K562 (cell line): ENCODE data around the gene PLCG2. TPM values are rescaled to one million over a fixed set of nuclear protein-coding genes. Genes with fewer than 3 reads are reported as not detected.
A peak's percentile ranks its signal among the peaks of the same experiment; 100 is the strongest.

ENCODE experiments used
- ATAC-seq: fragments of 200-7000 bp; cut with Tn5 transposase; 3 replicates; pipeline ENCODE4 v1.9.1; 2020; ENCODE audit warnings: moderate library complexity
- BruUV-seq: library from RNA; stranded (reverse); fragments of 400-500 nt; replicated peaks from 2 replicates; lab custom pipeline; 2021; lab: Mats Ljungman, UMichigan
- CTCF ChIA-PET: fragments of 300-600 bp; formaldehyde crosslinking; extraction: SDS; loops from one replicate; lab custom pipeline; 2021; ENCODE audit warnings: low intra/inter-chr PET ratio; lab: Yijun Ruan, JAX
- POLR2A ChIA-PET: fragments of 300-600, 350-650 bp; sonication (Branson Sonifier 250); formaldehyde crosslinking; extraction: SDS; loops from one replicate; lab custom pipeline; 2021; ENCODE audit warnings: antibody characterized with exemption, inconsistent platforms; lab: Yijun Ruan, JAX
- DNase-seq, 4 experiments: peaks; one replicate each; pipeline versions ENCODE4 v3.0.0 to v3.0.0-alpha.2; 2011 to 2018; ENCODE audit warnings: low spot score in 3 of 4, mixed read lengths in 3 of 4; ENCODE audit errors: extremely low read depth in 1 of 4
- FAIRE-seq: peaks from 2 replicates; lab custom pipeline; 2011; peaks lifted over from hg19 to GRCh38; lab: Jason Lieb, UNC
- H2AFZ ChIP-seq: 2 replicates; pipeline ENCODE4 v1.6.0; 2011; ENCODE audit warnings: low read depth, low read length, control low read depth, inconsistent platforms
- H3K27ac ChIP-seq: fragments of 200-600 bp; 3 replicates; pipeline ENCODE4 v1.8.0; 2011; ENCODE audit warnings: low read depth, mild to moderate bottlenecking, control low read depth, inconsistent platforms, low read length, moderate library complexity, mixed read lengths; ENCODE audit errors: extremely low read depth
- H3K27me3 ChIP-seq, 2 experiments: fragments of 300-600 bp in 1 of 2; 2 replicates in 1 of 2; 3 replicates in 1 of 2; pipeline versions ENCODE4 v1.6.0 to v1.8.0; 2011; ENCODE audit warnings: inconsistent platforms in 2 of 2, low read length in 2 of 2, mild to moderate bottlenecking in 1 of 2, mixed read lengths in 1 of 2, moderate library complexity in 1 of 2; ENCODE audit not compliant: control insufficient read depth in 2 of 2, insufficient read depth in 2 of 2
- H3K36me3 ChIP-seq: fragments of 300-600 bp; 3 replicates; pipeline ENCODE4 v1.8.0; 2011; ENCODE audit warnings: mild to moderate bottlenecking, low read length, inconsistent platforms; ENCODE audit not compliant: control insufficient read depth, insufficient read depth
- H3K4me1 ChIP-seq, 2 experiments: fragments of 200-600 bp in 1 of 2; replicated peaks in 1 of 2; 2 replicates in 1 of 2; 3 replicates in 1 of 2; pipeline versions ENCODE4 v1.5.1 to v1.8.0; 2011; ENCODE audit warnings: inconsistent platforms in 2 of 2, low read length in 2 of 2, mild to moderate bottlenecking in 1 of 2, mixed read lengths in 1 of 2, moderate library complexity in 1 of 2; ENCODE audit not compliant: control insufficient read depth in 2 of 2, insufficient read depth in 2 of 2
- H3K4me2 ChIP-seq: 2 replicates; pipeline ENCODE4 v1.6.1; 2011; ENCODE audit warnings: low read length, control low read depth, inconsistent platforms, mixed read lengths; ENCODE audit not compliant: insufficient read depth
- H3K4me3 ChIP-seq: fragments of 200-600 bp; sonication (generic), shearing (Covaris generic); 2 replicates; pipeline ENCODE4 v1.5.1; 2016; ENCODE audit warnings: control low read depth, inconsistent platforms
- H3K79me2 ChIP-seq: fragments of 200-600 bp; 3 replicates; pipeline ENCODE4 v1.8.0; 2011; ENCODE audit warnings: low read length, inconsistent platforms; ENCODE audit not compliant: control insufficient read depth, insufficient read depth
- H3K9ac ChIP-seq, 2 experiments: 2 replicates each; pipeline versions ENCODE4 v1.6.0 to v1.6.1; 2011; ENCODE audit warnings: low read depth in 2 of 2, low read length in 2 of 2, control low read depth in 1 of 2, inconsistent platforms in 1 of 2, mild to moderate bottlenecking in 1 of 2, mixed read lengths in 1 of 2; ENCODE audit not compliant: insufficient read depth in 1 of 2
- H3K9me1 ChIP-seq: one replicate; pipeline ENCODE4 v1.6.0; 2011; ENCODE audit warnings: inconsistent platforms, mild to moderate bottlenecking, low read length, moderate library complexity; ENCODE audit not compliant: control insufficient read depth, insufficient read depth
- H3K9me3 ChIP-seq: replicated peaks from 2 replicates; pipeline ENCODE4 v1.5.1; 2011; ENCODE audit warnings: low read depth, low read length, inconsistent platforms; ENCODE audit not compliant: control insufficient read depth, insufficient read depth
- H4K20me1 ChIP-seq: replicated peaks from 2 replicates; pipeline ENCODE4 v1.6.1; 2011; ENCODE audit warnings: low read length, inconsistent platforms, mixed read lengths; ENCODE audit not compliant: control insufficient read depth, insufficient read depth
- BRD4 ChIP-seq: fragments of 200-600 bp; sonication (generic); IDR thresholded peaks from 2 replicates; pipeline ENCODE4 v1.6.1; 2017; ENCODE audit warnings: inconsistent platforms
- CTCFL ChIP-seq: IDR thresholded peaks from 2 replicates; pipeline ENCODE4 v1.6.1; 2011; ENCODE audit warnings: borderline replicate concordance, low read depth, mild to moderate bottlenecking, moderate library complexity, low read length; ENCODE audit not compliant: insufficient read depth, poor library complexity, severe bottlenecking
- ILF3 ChIP-seq: fragments of 450-650 bp; IDR thresholded peaks from 2 replicates; pipeline ENCODE4 v1.6.1; 2018; ENCODE audit warnings: antibody characterized with exemption, mild to moderate bottlenecking, moderate library complexity, borderline replicate concordance
- NFIX ChIP-seq: fragments of 250-450 bp; sonication (Bioruptor Pico); IDR thresholded peaks from 2 replicates; pipeline ENCODE4 v1.4.0; 2020; ENCODE audit warnings: low read depth, mild to moderate bottlenecking, moderate library complexity
- NR2F6 ChIP-seq: fragments of 450-650 bp; formaldehyde crosslinking; IDR thresholded peaks from 2 replicates; pipeline ENCODE4 v1.4.0; 2020; ENCODE audit warnings: mild to moderate bottlenecking
- POLR2G ChIP-seq: fragments of 200-400 bp; formaldehyde crosslinking; IDR thresholded peaks from 2 replicates; pipeline ENCODE4 v1.6.1; 2017; ENCODE audit warnings: low read depth, mild to moderate bottlenecking, antibody characterized with exemption, low read length, moderate library complexity
- POLR3A ChIP-seq: IDR thresholded peaks from 2 replicates; pipeline ENCODE4 v1.6.1; 2011; ENCODE audit warnings: borderline replicate concordance, mild to moderate bottlenecking, moderate library complexity; ENCODE audit not compliant: insufficient read length, insufficient read depth; ENCODE audit errors: extremely low read depth
- RBM34 ChIP-seq: fragments of 200-400 bp; formaldehyde crosslinking; IDR thresholded peaks from 2 replicates; pipeline ENCODE4 v1.6.1; 2018; ENCODE audit warnings: low read length, borderline replicate concordance; ENCODE audit not compliant: insufficient read depth
- SMARCA5 ChIP-seq: fragments of 450-650 bp; IDR thresholded peaks from 2 replicates; pipeline ENCODE4 v1.6.1; 2016
- TCF3 ChIP-seq: sonication (generic); formaldehyde crosslinking; IDR thresholded peaks from 2 replicates; pipeline ENCODE4 v1.4.0; 2020; ENCODE audit warnings: mild to moderate bottlenecking, missing genetic modification reagents
- ZNF121 ChIP-seq: sonication (generic); formaldehyde crosslinking; conservative IDR thresholded peaks from 2 replicates; pipeline ENCODE4 v1.8.0; 2022; ENCODE audit warnings: missing genetic modification reagents
- ZNF695 ChIP-seq: fragments of 450-650 bp; formaldehyde crosslinking; IDR thresholded peaks from 2 replicates; pipeline ENCODE4 v1.4.0; 2020; ENCODE audit warnings: mild to moderate bottlenecking, moderate library complexity
- WGBS: fragments of 100-300 bp; shearing (Covaris generic); methylation state at CpG from one replicate; pipeline ENCODE4 v1.1.6; 2016; ENCODE audit warnings: low coverage, mixed read lengths; ENCODE audit not compliant: insufficient coverage; ENCODE audit errors: missing lambda C conversion rate; 5-methylcytosine and 5-hydroxymethylcytosine counted together
- in situ Hi-C: fragments of 300-500 bp; cut with MboI; formaldehyde crosslinking; loops from 4 replicates; pipeline ENCODE4 v1.15.0; 2018; ENCODE audit warnings: inconsistent platforms, mixed read lengths
- intact Hi-C: fragments of 100-400 bp; cut with micrococcal nuclease; formaldehyde crosslinking; loops from 2 replicates; pipeline ENCODE4 v1.14.2; 2022
- polyA plus RNA-seq, 8 experiments: library from polyadenylated mRNA; depleted of rRNA in 4 of 8; stranded (reverse) in 5 of 8; unstranded in 3 of 8; fragments of >200 nt; fragmentation: Nextera tagmentation in 2 of 8; fragmentation: Illumina TruSeq in 1 of 8; extraction: Ambion mirVana in 2 of 8; extraction: Trizol in 1 of 8; gene quantifications; 2 replicates each; pipeline versions ENCODE4 v1.2.1 to v1.2.3, GENCODE V29; 2011 to 2014; ENCODE audit warnings: inconsistent platforms in 1 of 8, missing spikeins in 1 of 8
- total RNA-seq, 7 experiments: library from RNA; depleted of rRNA in 6 of 7; stranded (reverse); fragments of >200 nt in 6 of 7; fragmentation: Illumina TruSeq in 2 of 7; extraction: Trizol in 2 of 7; gene quantifications; 2 replicates each; pipeline versions ENCODE4 v1.2.1 to v1.2.3, GENCODE V29; 2011 to 2021; ENCODE audit warnings: low replicate concordance in 1 of 7

PLCG2 gene
- total and polyA plus RNA-seq, 9 of the 15 experiments (the other 6 are each of a cell fraction or from before 2014, with no cell fraction given) = 0.94 to 7.1 (median 3.1) TPM

GRCh38 chr16:81731649-81732048, 47.4 kb upstream of the PLCG2 start:
- peaks cover 7 to 14% of the 10 kb centered on the region in 2 experiments; a peak in 3 of 5 replicates for H3K4me1 ChIP-seq
- in situ Hi-C loops (loop anchor here (25.0 kb wide), 2 partner anchors 719 to 1194 kb away; partner anchors contain the start of genes CENPN, CMC2 and DYNLRB2), intact Hi-C loops (no loop called here)
- DNase-seq (no peak), ATAC-seq (no peak), FAIRE-seq (no peak)
- no peak overlapping the region for H3K4me2 ChIP-seq
- no peaks in the 10 kb centered on the region for H3K9me3 ChIP-seq
- H3K36me3 ChIP-seq = no peaks in the 10 kb centered on the region
- 31% methylated on average over 8 of the region's 8 CpGs for WGBS
- H3K27ac ChIP-seq = no peak overlapping the region
- no peak for TF ChIP-seq NFIX (CRISPR knock-in tag)
- TF ChIP-seq RBM34 = no peak
- no peak for TF ChIP-seq CTCFL
- no peak for TF ChIP-seq ZNF121 (CRISPR knock-in tag)
- TF ChIP-seq NR2F6 (CRISPR knock-in tag) = no peak
- TF ChIP-seq POLR3A = no peak
- no peak for TF ChIP-seq SMARCA5
- no peak for TF ChIP-seq ILF3
- TF ChIP-seq BRD4 = no peak
- TF ChIP-seq ZNF695 = no peak
- no peak for TF ChIP-seq TCF3 (CRISPR knock-in tag)
- no peak for TF ChIP-seq POLR2G
- H3K79me2 ChIP-seq = no peaks in the 10 kb centered on the region
- BruUV-seq = no TSS peak
- H2AFZ ChIP-seq = 0 out of 2 replicates have a peak overlapping the region, but pooled peaks have one; percentile 9
- no peak overlapping the region for H3K9ac ChIP-seq
- CTCF ChIA-PET = no interaction called here
- no peaks in the 10 kb centered on the region for H3K9me1 ChIP-seq
- peaks cover 2 to 8% of the 10 kb centered on the region in 2 experiments; a peak in 3 of 5 replicates for H3K27me3 ChIP-seq
- POLR2A ChIA-PET = interaction anchor here (0.7 to 1.4 kb wide), 2 partner anchors 8 to 98 kb away, joined by 3 to 4 read pairs; no protein-coding TSS in a partner anchor
- no peak overlapping the region for H3K4me3 ChIP-seq
- no peaks in the 10 kb centered on the region for H4K20me1 ChIP-seq
